SK-N-SH treated with all-trans-retinoic acid at 6 μM for 48 hours (cell line): ENCODE measurements around the gene AKR1A1.

Source experiments
- ATAC-seq: fragments of 200-7000 bp; cut with Tn5 transposase; 3 replicates; pipeline ENCODE4 v1.9.1; 2020; ENCODE audit warnings: mild to moderate bottlenecking, moderate library complexity
- CSDC2 ChIP-seq: fragments of 250-450 bp; sonication (Bioruptor Pico); IDR thresholded peaks from 2 replicates; pipeline ENCODE4 v1.5.0; 2020; ENCODE audit warnings: mild to moderate bottlenecking, moderate library complexity
- ESRRG ChIP-seq: fragments of 250-450 bp; sonication (Bioruptor Pico); IDR thresholded peaks from 2 replicates; pipeline ENCODE4 v1.6.1; 2021; ENCODE audit warnings: mild to moderate bottlenecking
- GLIS3 ChIP-seq: fragments of 250-450 bp; sonication (Bioruptor Pico); IDR thresholded peaks from 2 replicates; pipeline ENCODE4 v1.5.0; 2020; ENCODE audit warnings: mild to moderate bottlenecking, moderate library complexity
- ISL1 ChIP-seq: fragments of 250-450 bp; sonication (Bioruptor Pico); IDR thresholded peaks from 2 replicates; pipeline ENCODE4 v2.1.2; 2022; ENCODE audit warnings: mild to moderate bottlenecking, moderate library complexity
- OSR1 ChIP-seq: fragments of 250-450 bp; sonication (Bioruptor Pico); IDR thresholded peaks from 2 replicates; pipeline ENCODE4 v1.8.0; 2022; ENCODE audit warnings: moderate library complexity, mild to moderate bottlenecking, inconsistent platforms
- PPARA ChIP-seq: fragments of 250-450 bp; sonication (Bioruptor Pico); IDR thresholded peaks from 2 replicates; pipeline ENCODE4 v1.5.0; 2020; ENCODE audit warnings: mild to moderate bottlenecking, borderline replicate concordance
- RARB ChIP-seq: fragments of 250-450 bp; sonication (Bioruptor Pico); IDR thresholded peaks from 2 replicates; pipeline ENCODE4 v1.8.0; 2021; ENCODE audit warnings: mild to moderate bottlenecking, moderate library complexity
- TCF4 ChIP-seq: fragments of 250-450 bp; sonication (Bioruptor Pico); IDR thresholded peaks from 2 replicates; pipeline ENCODE4 v1.8.0; 2021; ENCODE audit warnings: mild to moderate bottlenecking, moderate library complexity, borderline replicate concordance
- TOX ChIP-seq: fragments of 250-450 bp; sonication (Bioruptor Pico); IDR thresholded peaks from 2 replicates; pipeline ENCODE4 v1.8.0; 2021; ENCODE audit warnings: mild to moderate bottlenecking, moderate library complexity, borderline replicate concordance
- ZC3H10 ChIP-seq: fragments of 250-450 bp; sonication (Bioruptor Pico); IDR thresholded peaks from 2 replicates; pipeline ENCODE4 v1.5.1; 2021; ENCODE audit warnings: mild to moderate bottlenecking, moderate library complexity
- ZFP3 ChIP-seq: fragments of 250-450 bp; sonication (Bioruptor Pico); IDR thresholded peaks from 2 replicates; pipeline ENCODE4 v1.5.0; 2020; ENCODE audit warnings: mild to moderate bottlenecking, moderate library complexity
- ZFP30 ChIP-seq: fragments of 450-650 bp; formaldehyde crosslinking; IDR thresholded peaks from 2 replicates; pipeline ENCODE4 v1.5.0; 2022; ENCODE audit warnings: mild to moderate bottlenecking, moderate library complexity
- ZNF565 ChIP-seq: fragments of 450-650 bp; formaldehyde crosslinking; conservative IDR thresholded peaks from 2 replicates; pipeline ENCODE4 v1.5.0; 2020; ENCODE audit warnings: low read depth, mild to moderate bottlenecking, moderate library complexity
- ZNF70 ChIP-seq: fragments of 450-650 bp; formaldehyde crosslinking; IDR thresholded peaks from 2 replicates; pipeline ENCODE4 v1.5.0; 2020; ENCODE audit warnings: mild to moderate bottlenecking, moderate library complexity
- ZNF8 ChIP-seq: fragments of 450-650 bp; formaldehyde crosslinking; IDR thresholded peaks from 2 replicates; pipeline ENCODE4 v1.5.0; 2020; ENCODE audit warnings: mild to moderate bottlenecking, moderate library complexity
- TF ChIP-seq, protein P1 (sequence below): fragments of 250-450 bp; sonication (Bioruptor Pico); IDR thresholded peaks from 2 replicates; pipeline ENCODE4 v1.5.0; 2020; ENCODE audit warnings: mild to moderate bottlenecking, moderate library complexity
- TF ChIP-seq, protein P2 (sequence below): fragments of 250-450 bp; sonication (Bioruptor Pico); IDR thresholded peaks from 2 replicates; pipeline ENCODE4 v1.8.0; 2021; ENCODE audit warnings: low read depth, mild to moderate bottlenecking, moderate library complexity, borderline replicate concordance
- TF ChIP-seq, protein P3 (sequence below): fragments of 250-450 bp; sonication (Bioruptor Pico); IDR thresholded peaks from 2 replicates; pipeline ENCODE4 v1.8.0; 2020; ENCODE audit warnings: mild to moderate bottlenecking, moderate library complexity, borderline replicate concordance

Gene AKR1A1

DNA sequence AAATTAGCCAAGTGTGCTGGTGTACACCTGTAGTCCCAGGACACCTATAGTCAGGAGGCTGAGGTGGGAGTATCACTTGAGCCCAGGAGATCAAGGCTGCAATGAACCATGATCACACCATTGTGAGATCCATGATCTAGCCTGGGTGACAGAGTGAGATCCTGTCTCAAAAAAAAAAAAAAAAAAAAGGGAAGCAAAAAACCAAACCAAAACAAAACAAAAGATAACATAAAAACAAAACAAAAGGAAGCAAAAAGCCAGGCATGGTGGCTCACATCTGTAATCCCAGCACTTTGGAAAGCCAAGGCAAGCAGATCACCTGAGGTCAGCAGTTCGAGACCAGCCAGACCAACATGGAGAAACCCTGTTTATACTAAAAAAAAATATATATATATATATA is 9.4 kb upstream of the AKR1A1 start:
- no peak for ATAC-seq
- TF ChIP-seq, protein P1, sequence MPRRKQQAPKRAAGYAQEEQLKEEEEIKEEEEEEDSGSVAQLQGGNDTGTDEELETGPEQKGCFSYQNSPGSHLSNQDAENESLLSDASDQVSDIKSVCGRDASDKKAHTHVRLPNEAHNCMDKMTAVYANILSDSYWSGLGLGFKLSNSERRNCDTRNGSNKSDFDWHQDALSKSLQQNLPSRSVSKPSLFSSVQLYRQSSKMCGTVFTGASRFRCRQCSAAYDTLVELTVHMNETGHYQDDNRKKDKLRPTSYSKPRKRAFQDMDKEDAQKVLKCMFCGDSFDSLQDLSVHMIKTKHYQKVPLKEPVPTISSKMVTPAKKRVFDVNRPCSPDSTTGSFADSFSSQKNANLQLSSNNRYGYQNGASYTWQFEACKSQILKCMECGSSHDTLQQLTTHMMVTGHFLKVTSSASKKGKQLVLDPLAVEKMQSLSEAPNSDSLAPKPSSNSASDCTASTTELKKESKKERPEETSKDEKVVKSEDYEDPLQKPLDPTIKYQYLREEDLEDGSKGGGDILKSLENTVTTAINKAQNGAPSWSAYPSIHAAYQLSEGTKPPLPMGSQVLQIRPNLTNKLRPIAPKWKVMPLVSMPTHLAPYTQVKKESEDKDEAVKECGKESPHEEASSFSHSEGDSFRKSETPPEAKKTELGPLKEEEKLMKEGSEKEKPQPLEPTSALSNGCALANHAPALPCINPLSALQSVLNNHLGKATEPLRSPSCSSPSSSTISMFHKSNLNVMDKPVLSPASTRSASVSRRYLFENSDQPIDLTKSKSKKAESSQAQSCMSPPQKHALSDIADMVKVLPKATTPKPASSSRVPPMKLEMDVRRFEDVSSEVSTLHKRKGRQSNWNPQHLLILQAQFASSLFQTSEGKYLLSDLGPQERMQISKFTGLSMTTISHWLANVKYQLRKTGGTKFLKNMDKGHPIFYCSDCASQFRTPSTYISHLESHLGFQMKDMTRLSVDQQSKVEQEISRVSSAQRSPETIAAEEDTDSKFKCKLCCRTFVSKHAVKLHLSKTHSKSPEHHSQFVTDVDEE (CRISPR knock-in tag): no peak
- TF ChIP-seq ISL1 (CRISPR knock-in tag): no peak
- TF ChIP-seq ZFP3 (CRISPR knock-in tag): no peak
- no peak for TF ChIP-seq ZNF8
- TF ChIP-seq TOX (CRISPR knock-in tag): no peak
- no peak for TF ChIP-seq TCF4 (CRISPR knock-in tag)
- no peak for TF ChIP-seq ZC3H10 (CRISPR knock-in tag)
- no peak for TF ChIP-seq GLIS3 (CRISPR knock-in tag)
- TF ChIP-seq OSR1 (CRISPR knock-in tag): no peak
- no peak for TF ChIP-seq ZNF70 (CRISPR knock-in tag)
- TF ChIP-seq ZNF565 (CRISPR knock-in tag): no peak
- TF ChIP-seq, all 23 proteins: peak for 0

DNA sequence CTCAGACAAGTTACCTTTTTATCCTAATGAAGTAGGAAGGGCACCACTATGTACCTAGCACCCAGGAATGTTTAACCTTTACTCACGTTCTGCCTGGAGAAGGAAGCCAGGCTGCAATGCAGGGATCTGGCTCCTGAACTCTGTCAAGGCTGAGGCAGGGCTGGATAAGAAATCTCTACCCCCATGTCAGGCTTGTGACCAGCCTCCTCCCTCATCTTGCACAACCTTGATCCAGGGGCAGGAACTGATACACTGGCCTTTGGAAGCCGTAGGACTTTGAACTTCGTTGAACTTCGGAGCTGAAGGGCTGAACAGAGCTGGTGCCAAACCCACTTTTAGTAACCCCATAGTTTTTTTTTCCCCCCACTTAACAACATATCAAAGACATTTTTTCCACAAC is 8.0 kb upstream of the AKR1A1 start:
- TF ChIP-seq RARB (CRISPR knock-in tag) (no peak), ZFP30 (CRISPR knock-in tag) (no peak), TCF4 (CRISPR knock-in tag) (no peak), ZNF70 (CRISPR knock-in tag) (no peak), TOX (CRISPR knock-in tag) (no peak), ZNF565 (CRISPR knock-in tag) (no peak), PPARA (CRISPR knock-in tag) (no peak)
- TF ChIP-seq, protein P2, sequence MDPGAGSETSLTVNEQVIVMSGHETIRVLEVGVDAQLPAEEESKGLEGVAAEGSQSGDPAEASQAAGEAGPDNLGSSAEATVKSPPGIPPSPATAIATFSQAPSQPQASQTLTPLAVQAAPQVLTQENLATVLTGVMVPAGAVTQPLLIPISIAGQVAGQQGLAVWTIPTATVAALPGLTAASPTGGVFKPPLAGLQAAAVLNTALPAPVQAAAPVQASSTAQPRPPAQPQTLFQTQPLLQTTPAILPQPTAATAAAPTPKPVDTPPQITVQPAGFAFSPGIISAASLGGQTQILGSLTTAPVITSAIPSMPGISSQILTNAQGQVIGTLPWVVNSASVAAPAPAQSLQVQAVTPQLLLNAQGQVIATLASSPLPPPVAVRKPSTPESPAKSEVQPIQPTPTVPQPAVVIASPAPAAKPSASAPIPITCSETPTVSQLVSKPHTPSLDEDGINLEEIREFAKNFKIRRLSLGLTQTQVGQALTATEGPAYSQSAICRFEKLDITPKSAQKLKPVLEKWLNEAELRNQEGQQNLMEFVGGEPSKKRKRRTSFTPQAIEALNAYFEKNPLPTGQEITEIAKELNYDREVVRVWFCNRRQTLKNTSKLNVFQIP (CRISPR knock-in tag): no peak
- TF ChIP-seq, protein P3, sequence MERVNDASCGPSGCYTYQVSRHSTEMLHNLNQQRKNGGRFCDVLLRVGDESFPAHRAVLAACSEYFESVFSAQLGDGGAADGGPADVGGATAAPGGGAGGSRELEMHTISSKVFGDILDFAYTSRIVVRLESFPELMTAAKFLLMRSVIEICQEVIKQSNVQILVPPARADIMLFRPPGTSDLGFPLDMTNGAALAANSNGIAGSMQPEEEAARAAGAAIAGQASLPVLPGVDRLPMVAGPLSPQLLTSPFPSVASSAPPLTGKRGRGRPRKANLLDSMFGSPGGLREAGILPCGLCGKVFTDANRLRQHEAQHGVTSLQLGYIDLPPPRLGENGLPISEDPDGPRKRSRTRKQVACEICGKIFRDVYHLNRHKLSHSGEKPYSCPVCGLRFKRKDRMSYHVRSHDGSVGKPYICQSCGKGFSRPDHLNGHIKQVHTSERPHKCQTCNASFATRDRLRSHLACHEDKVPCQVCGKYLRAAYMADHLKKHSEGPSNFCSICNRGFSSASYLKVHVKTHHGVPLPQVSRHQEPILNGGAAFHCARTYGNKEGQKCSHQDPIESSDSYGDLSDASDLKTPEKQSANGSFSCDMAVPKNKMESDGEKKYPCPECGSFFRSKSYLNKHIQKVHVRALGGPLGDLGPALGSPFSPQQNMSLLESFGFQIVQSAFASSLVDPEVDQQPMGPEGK (CRISPR knock-in tag): no peak
- no peak for ATAC-seq

DNA sequence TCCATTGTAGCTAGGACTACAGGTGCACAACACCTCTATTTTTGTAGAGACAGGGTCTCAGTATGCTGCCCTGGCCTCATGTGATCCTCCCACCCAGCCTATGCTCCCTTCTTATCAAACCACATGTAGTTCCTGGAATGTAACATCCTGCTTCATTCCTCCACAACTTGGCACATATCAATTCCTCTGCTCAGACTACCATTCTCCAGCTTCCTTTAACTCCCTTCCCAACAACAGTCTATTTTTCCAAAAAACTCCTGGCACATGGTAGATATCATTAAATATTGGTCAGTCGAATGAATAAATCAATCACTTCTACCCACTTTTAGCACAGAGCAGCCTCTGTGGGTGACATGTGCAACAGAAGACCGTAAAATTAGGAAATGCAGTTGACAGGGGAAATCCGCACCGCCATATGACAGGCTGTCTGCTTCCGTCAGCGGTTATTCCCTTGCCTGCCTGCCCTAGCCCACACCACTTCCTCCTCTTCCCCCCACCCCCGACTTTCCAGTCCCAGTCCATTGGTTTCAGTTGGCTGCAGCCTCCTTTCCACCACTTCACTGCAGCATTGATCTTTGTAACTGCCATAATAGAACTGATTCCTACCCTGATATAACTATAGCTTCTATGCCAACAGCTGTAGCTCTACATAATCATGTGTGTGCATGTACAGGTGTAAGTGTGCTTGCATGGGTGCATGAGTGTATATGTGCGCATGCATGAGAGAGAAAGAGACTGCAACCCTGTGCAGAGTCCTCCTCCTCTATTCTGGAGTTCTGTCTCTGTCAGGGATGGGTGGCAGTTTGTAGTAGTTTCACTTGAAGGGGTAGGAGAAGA is 6.8 kb upstream of the AKR1A1 start:
- TF ChIP-seq ISL1 (CRISPR knock-in tag): no peak
- TF ChIP-seq TCF4 (CRISPR knock-in tag): no peak
- TF ChIP-seq ESRRG (CRISPR knock-in tag): no peak
- TF ChIP-seq ZC3H10 (CRISPR knock-in tag): no peak
- no peak for TF ChIP-seq ZFP30 (CRISPR knock-in tag)
- no peak for TF ChIP-seq RARB (CRISPR knock-in tag)
- TF ChIP-seq ZFP3 (CRISPR knock-in tag): no peak
- TF ChIP-seq, protein P2 (CRISPR knock-in tag): no peak
- no peak for ATAC-seq

DNA sequence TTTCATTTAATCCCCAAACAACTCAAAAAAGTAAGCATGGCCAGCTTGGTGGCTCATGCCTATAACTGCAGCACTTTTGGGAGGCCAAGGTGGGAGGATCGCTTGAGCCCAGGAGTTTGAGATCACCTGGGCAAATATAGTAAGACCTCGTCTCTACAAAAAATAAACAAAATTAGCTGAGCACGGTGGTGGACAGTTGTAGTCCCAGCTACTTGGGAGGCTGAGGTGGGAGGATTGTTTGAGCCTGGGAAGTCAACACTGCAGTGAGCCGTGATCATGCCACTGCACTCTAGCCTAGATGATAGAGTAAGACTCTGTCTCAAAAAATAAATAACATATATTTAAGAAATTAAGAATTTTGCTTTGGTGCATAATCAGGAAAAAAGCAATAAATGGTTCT is 6.1 kb upstream of the AKR1A1 start:
- no peak for ATAC-seq
- TF ChIP-seq ZFP30 (CRISPR knock-in tag) (no peak), OSR1 (CRISPR knock-in tag) (no peak), ESRRG (CRISPR knock-in tag) (no peak), CSDC2 (no peak), TOX (CRISPR knock-in tag) (no peak), ZC3H10 (CRISPR knock-in tag) (no peak)
- TF ChIP-seq, protein P1 (CRISPR knock-in tag): no peak
- TF ChIP-seq, protein P3 (CRISPR knock-in tag): no peak
- TF ChIP-seq, protein P2 (CRISPR knock-in tag): no peak
